GM06990 (cell line): ENCODE results near the gene PMEPA1.

ENCODE experiments used
- DNase-seq: peaks from one replicate; pipeline ENCODE4 v3.0.0-alpha.2; 2011; ENCODE audit not compliant: insufficient read length; ENCODE audit errors: extremely low read depth
- H3K27me3 ChIP-seq: replicated peaks from 2 replicates; pipeline ENCODE4 v1.6.0; 2011; ENCODE audit warnings: low read length; ENCODE audit not compliant: control insufficient read depth, insufficient read depth
- H3K36me3 ChIP-seq: 2 replicates; pipeline ENCODE4 v1.5.1; 2011; ENCODE audit warnings: low read length; ENCODE audit not compliant: control insufficient read depth, insufficient read depth
- H3K4me3 ChIP-seq: replicated peaks from 2 replicates; pipeline ENCODE4 v1.5.1; 2011; ENCODE audit warnings: low read depth, mild to moderate bottlenecking, control low read depth, low read length
- CTCF ChIP-seq: IDR thresholded peaks from 2 replicates; pipeline ENCODE4 v1.5.1; 2011; ENCODE audit warnings: low read length, control low read depth, mild to moderate bottlenecking, inconsistent platforms; ENCODE audit not compliant: insufficient read depth, poor library complexity, severe bottlenecking

Gene PMEPA1

GRCh38 chr20:57671072-57671391 lies 38.8 kb downstream of the PMEPA1 start:
- no peaks in the 10 kb centered on the region for H3K36me3 ChIP-seq
- DNase-seq: no peak
- TF ChIP-seq CTCF: no peak
- H3K27me3 ChIP-seq: no peaks in the 10 kb centered on the region; the same call in 1 of the 2 replicates
- H3K4me3 ChIP-seq: no peak overlapping the region

DNA sequence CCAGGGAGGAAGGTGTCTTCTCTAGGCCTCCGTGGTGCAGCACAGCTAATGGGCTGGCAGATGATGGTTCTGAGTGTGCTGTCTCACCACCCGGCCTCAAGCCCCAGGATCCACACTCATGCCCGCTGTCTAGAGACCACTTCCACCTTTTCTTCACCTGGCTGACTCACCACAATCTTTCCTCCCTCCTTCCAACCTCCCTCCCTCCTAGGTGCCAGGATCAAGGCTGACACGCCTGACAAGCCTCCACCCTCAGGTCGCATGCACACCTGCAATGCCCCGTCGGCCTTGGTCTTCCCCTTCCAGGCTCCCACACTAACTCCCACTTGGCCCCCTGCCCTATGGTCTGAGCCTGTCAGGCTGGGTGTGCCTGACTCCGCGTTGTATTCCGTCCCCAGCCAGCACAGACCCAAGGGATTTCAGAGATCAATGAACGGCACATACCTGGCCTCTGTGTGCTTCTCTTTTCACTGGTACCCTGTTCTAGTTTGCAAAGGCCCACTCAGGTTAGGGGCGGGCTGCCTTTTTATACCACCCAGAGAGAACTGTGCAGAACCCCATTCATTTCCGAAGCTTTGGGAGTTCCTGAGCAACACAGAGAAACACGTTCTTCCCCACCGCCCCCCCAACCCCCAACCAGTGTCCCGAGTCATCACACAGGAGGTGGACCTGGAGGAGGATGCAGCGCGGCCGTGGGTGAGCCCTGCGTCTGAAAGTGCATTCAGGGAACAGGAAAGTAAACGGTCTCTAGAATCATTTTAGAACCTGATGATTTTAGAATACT lies 39.3 kb downstream of the PMEPA1 start:
- Histone ChIP-seq H3K27me3 (no peaks in the 10 kb centered on the region; the same call in 1 of the 2 replicates), H3K4me3 (no peak overlapping the region), H3K36me3 (no peaks in the 10 kb centered on the region)
- DNase-seq: no peak
- no peak for TF ChIP-seq CTCF

DNA sequence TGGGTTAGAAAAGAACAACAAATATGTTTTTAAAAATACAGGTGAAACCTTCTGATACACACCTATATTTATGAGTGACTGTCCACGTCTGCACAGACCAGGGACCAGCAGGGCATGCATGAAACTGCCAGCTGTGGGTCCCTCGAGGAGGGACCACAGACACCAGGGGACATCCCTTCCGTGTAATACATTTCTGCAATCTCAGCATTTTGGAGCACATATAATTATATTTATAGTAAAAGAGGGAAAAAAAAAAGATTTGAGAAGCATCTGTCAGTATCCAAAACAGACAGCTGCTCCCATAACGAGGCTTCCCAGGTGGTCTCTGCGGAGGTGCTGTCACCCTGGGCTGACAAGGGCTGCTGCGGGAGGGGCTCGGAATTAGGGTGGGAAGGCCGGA lies 40.2 kb downstream of the PMEPA1 start:
- H3K4me3 ChIP-seq: no peak overlapping the region
- DNase-seq: no peak
- no peaks in the 10 kb centered on the region for H3K36me3 ChIP-seq
- TF ChIP-seq CTCF: no peak
- no peaks in the 10 kb centered on the region; the same call in 1 of the 2 replicates for H3K27me3 ChIP-seq

GRCh38 chr20:57667924-57668782 lies 41.7 kb downstream of the PMEPA1 start:
- no peaks in the 10 kb centered on the region; the same call in 1 of the 2 replicates for H3K27me3 ChIP-seq
- H3K36me3 ChIP-seq: no peaks in the 10 kb centered on the region
- H3K4me3 ChIP-seq: no peak overlapping the region
- TF ChIP-seq CTCF: no peak
- no peak for DNase-seq

DNA sequence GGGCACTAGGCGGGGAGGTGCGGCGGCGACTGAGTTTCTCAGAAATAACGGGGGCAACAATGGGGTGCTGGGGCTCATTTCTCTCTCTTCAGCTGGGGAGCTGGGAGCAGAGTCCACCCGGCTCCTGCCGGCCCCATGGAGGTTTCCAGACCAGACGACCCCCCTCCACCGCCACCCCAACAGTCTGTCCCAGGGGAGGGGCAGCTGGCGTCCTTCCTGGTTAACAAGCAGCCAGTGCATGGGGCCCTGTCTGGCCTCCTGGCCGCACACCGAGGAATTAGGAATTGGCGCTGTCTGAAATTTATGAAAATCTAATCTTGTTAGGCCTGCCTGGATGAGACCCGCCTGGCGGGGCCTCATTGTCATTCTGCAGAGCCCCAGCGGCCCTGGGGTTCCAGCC lies 42.4 kb downstream of the PMEPA1 start:
- no peaks in the 10 kb centered on the region for H3K36me3 ChIP-seq
- DNase-seq: no peak
- no peak for TF ChIP-seq CTCF
- no peaks in the 10 kb centered on the region; the same call in 1 of the 2 replicates for H3K27me3 ChIP-seq
- no peak overlapping the region for H3K4me3 ChIP-seq
